ENCODE data around the gene CARMIL1. TPM values are rescaled to one million over a fixed set of nuclear protein-coding genes. Genes with fewer than 3 reads are reported as not detected.
A peak's percentile ranks its signal among the peaks of the same experiment; 100 is the strongest.

The CARMIL1 gene
- total RNA-seq, 1 donor from 2014 or later = 86.3 TPM

- Mint-ChIP-seq H3K36me3 (ENCODE audit: insufficient read depth) (peaks cover 7% of the 10 kb centered on the region), H3K4me1 (ENCODE audit: low read depth) (peaks cover 1% of the 10 kb centered on the region), H3K9me3 (ENCODE audit: low read depth) (no peaks in the 10 kb centered on the region), H3K27ac (no peak overlapping the region), H3K4me3 (ENCODE audit: low read depth) (no peak overlapping the region), H3K27me3 (no peaks in the 10 kb centered on the region)
- DNase-seq (ENCODE audit: low spot score, unreplicated experiment) = no peak
- TF ChIP-seq CTCF (IDR thresholded peaks at IDR 0.05; ENCODE audit: unreplicated experiment) = no peak
These were observed 175.0 kb downstream of the CARMIL1 start for GRCh38 chr6:25454136-25454535.

- DNase-seq (ENCODE audit: low spot score, unreplicated experiment) = no peak
- Mint-ChIP-seq H3K4me3 (ENCODE audit: low read depth) (no peak overlapping the region), H3K4me1 (ENCODE audit: low read depth) (no peaks in the 10 kb centered on the region), H3K27me3 (no peaks in the 10 kb centered on the region), H3K9me3 (ENCODE audit: low read depth) (no peaks in the 10 kb centered on the region), H3K36me3 (ENCODE audit: insufficient read depth) (peaks cover 12% of the 10 kb centered on the region), H3K27ac (no peak overlapping the region)
- TF ChIP-seq CTCF (IDR thresholded peaks at IDR 0.05; ENCODE audit: unreplicated experiment) = no peak
These were observed 177.3 kb downstream of the CARMIL1 start for GRCh38 chr6:25456249-25457040.

GRCh38 chr6:25457516-25457915 is 178.3 kb downstream of the CARMIL1 start:
- DNase-seq (ENCODE audit: low spot score, unreplicated experiment) = no peak
- peak overlapping the region; percentile 45 for H3K27ac Mint-ChIP-seq
- H3K27me3 Mint-ChIP-seq = no peaks in the 10 kb centered on the region
- H3K9me3 Mint-ChIP-seq (ENCODE audit: low read depth) = no peaks in the 10 kb centered on the region
- H3K36me3 Mint-ChIP-seq (ENCODE audit: insufficient read depth) = peaks cover 14% of the 10 kb centered on the region
- no peak for TF ChIP-seq CTCF (IDR thresholded peaks at IDR 0.05; ENCODE audit: unreplicated experiment)
- H3K4me1 Mint-ChIP-seq (ENCODE audit: low read depth) = no peaks in the 10 kb centered on the region
- no peak overlapping the region for H3K4me3 Mint-ChIP-seq (ENCODE audit: low read depth)

- no peaks in the 10 kb centered on the region for H3K27me3 Mint-ChIP-seq
- no peak overlapping the region for H3K4me3 Mint-ChIP-seq (ENCODE audit: low read depth)
- H3K4me1 Mint-ChIP-seq (ENCODE audit: low read depth) = no peaks in the 10 kb centered on the region
- no peak overlapping the region for H3K27ac Mint-ChIP-seq
- H3K9me3 Mint-ChIP-seq (ENCODE audit: low read depth) = no peaks in the 10 kb centered on the region
- DNase-seq (ENCODE audit: low spot score, unreplicated experiment) = no peak
- TF ChIP-seq CTCF (IDR thresholded peaks at IDR 0.05; ENCODE audit: unreplicated experiment) = no peak
- peaks cover 14% of the 10 kb centered on the region for H3K36me3 Mint-ChIP-seq (ENCODE audit: insufficient read depth)
These were observed 179.3 kb downstream of the CARMIL1 start for GRCh38 chr6:25458485-25458884.

GRCh38 chr6:25462235-25462897 is 183.2 kb downstream of the CARMIL1 start:
- Mint-ChIP-seq H3K27me3 (no peaks in the 10 kb centered on the region), H3K4me3 (ENCODE audit: low read depth) (no peak overlapping the region), H3K36me3 (ENCODE audit: insufficient read depth) (peaks cover 21% of the 10 kb centered on the region), H3K4me1 (ENCODE audit: low read depth) (peaks cover 3% of the 10 kb centered on the region), H3K27ac (no peak overlapping the region), H3K9me3 (ENCODE audit: low read depth) (no peaks in the 10 kb centered on the region)
- no peak for DNase-seq (ENCODE audit: low spot score, unreplicated experiment)
- TF ChIP-seq CTCF (IDR thresholded peaks at IDR 0.05; ENCODE audit: unreplicated experiment) = no peak

All from progenitor cell of endocrine pancreas (in vitro differentiated cells).